NCI-H2227 (cell line): ENCODE results near the gene BCL2L1.
A peak's percentile ranks its signal among the peaks of the same experiment; 100 is the strongest.
"Not testable (repeated sequence)": the region's sequence is repeated elsewhere in the genome, so short reads cannot be mapped to it uniquely, and the experiment has no call there.

Source experiments
- DNase-seq: peaks from one replicate; lab custom pipeline; 2025; ENCODE audit not compliant: unreplicated experiment; lab: John Stamatoyannopoulos, UW

The BCL2L1 gene

GRCh38 chr20:31661625-31662371 is 60.9 kb downstream of the BCL2L1 start:
- DNase-seq, result peak; percentile 83

- DNase-seq, result no peak
Measured at GRCh38 chr20:31654534-31654933, 68.1 kb downstream of the BCL2L1 start.

- DNase-seq, result no peak
Measured at GRCh38 chr20:31653561-31653960, 69.1 kb downstream of the BCL2L1 start.

- DNase-seq, result no peak
Measured at GRCh38 chr20:31652917-31653396, 69.7 kb downstream of the BCL2L1 start.

- not testable (repeated sequence) for DNase-seq
Measured at GRCh38 chr20:31648104-31648503, 74.6 kb downstream of the BCL2L1 start.

GRCh38 chr20:31644701-31645100 is 78.0 kb downstream of the BCL2L1 start:
- DNase-seq, result peak; percentile 15

GRCh38 chr20:31643522-31643921 is 79.1 kb downstream of the BCL2L1 start:
- DNase-seq, result no peak

GRCh38 chr20:31642837-31643236 is 79.8 kb downstream of the BCL2L1 start:
- no peak for DNase-seq

GRCh38 chr20:31641391-31641790 is 81.3 kb downstream of the BCL2L1 start:
- DNase-seq, result no peak

- no peak for DNase-seq
Measured at GRCh38 chr20:31640259-31640658, 82.4 kb downstream of the BCL2L1 start.

- DNase-seq, result no peak
Measured at GRCh38 chr20:31638816-31639215, 83.9 kb downstream of the BCL2L1 start.

- peak; percentile 45 for DNase-seq
Measured at GRCh38 chr20:31638317-31638716, 84.4 kb downstream of the BCL2L1 start.

- DNase-seq, result no peak
Measured at GRCh38 chr20:31637660-31638059, 85.0 kb downstream of the BCL2L1 start, which contains the start of gene COX4I2. TSS of gene COX4I2 (plus strand) at chr20:31637912. CDS start at chr20:31639018, 1,106 bp downstream.

GRCh38 chr20:31633339-31633914 is 89.2 kb downstream of the BCL2L1 start:
- no peak for DNase-seq

GRCh38 chr20:31632548-31633338 is 89.9 kb downstream of the BCL2L1 start:
- no peak for DNase-seq

- DNase-seq, result no peak
Measured at GRCh38 chr20:31630187-31630790, 92.4 kb downstream of the BCL2L1 start.

- DNase-seq, result not testable (repeated sequence)
Measured at GRCh38 chr20:31628057-31628456, 94.6 kb downstream of the BCL2L1 start.

GRCh38 chr20:31626534-31626933 is 96.1 kb downstream of the BCL2L1 start:
- not testable (repeated sequence) for DNase-seq

- DNase-seq, result not testable (repeated sequence)
Measured at GRCh38 chr20:31623123-31623505, 99.6 kb downstream of the BCL2L1 start.

- DNase-seq, result no peak
Measured at GRCh38 chr20:31620246-31620645, 102.4 kb downstream of the BCL2L1 start.

- DNase-seq, result no peak
Measured at GRCh38 chr20:31617432-31618104, 105.1 kb downstream of the BCL2L1 start.
